ENCODE data around the gene STEAP3.

DNA sequence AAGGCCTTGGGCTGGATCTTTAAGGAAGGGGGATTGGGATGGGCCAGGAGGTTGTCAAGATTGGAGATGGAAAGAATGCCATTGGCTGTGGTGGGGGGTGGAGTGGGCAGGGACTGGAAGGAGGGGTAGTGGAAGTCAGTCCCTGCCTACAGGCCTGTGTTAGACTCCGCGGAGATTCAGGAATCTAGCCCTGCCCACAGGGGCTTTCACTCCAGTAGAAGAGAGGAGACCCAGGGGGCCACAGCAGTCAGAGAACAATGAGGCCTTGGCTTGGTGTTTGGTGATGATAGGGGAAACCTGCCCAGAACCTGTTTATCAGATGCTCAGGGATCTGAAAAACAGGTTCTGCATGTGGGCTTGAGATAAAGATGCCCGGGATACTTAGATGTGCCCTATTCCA, 6.1 kb downstream of the STEAP3 start:
- no peak for TF ChIP-seq REST (IDR thresholded peaks at IDR 0.05; ENCODE audit: insufficient read depth in 1 of 2, low read depth in 2 of 2, low read length in 2 of 2)
- no peak for TF ChIP-seq SIN3A (IDR thresholded peaks at IDR 0.05; ENCODE audit: borderline replicate concordance, insufficient read depth, low read length)
- TF ChIP-seq POLR2AphosphoS5 (IDR thresholded peaks at IDR 0.05; ENCODE audit: low read depth, low read length), result no peak
- no peak for TF ChIP-seq FOXP2 (optimal IDR thresholded peaks at IDR 0.05; ENCODE audit: borderline replicate concordance, extremely low read depth, extremely low read length, insufficient read depth)
- TF ChIP-seq TAF1 (IDR thresholded peaks at IDR 0.05; ENCODE audit: borderline replicate concordance, insufficient read depth, low read length), result no peak

All from PFSK-1 (cell line).